AG20443 (cell line): ENCODE results near the gene DDX56.
A peak's percentile ranks its signal among the peaks of the same experiment; 100 is the strongest.

Experiments
- DNase-seq: peaks from one replicate; pipeline ENCODE4 v3.0.0; 2012; ENCODE audit warnings: low spot score, mixed read lengths

Gene DDX56, protein sequence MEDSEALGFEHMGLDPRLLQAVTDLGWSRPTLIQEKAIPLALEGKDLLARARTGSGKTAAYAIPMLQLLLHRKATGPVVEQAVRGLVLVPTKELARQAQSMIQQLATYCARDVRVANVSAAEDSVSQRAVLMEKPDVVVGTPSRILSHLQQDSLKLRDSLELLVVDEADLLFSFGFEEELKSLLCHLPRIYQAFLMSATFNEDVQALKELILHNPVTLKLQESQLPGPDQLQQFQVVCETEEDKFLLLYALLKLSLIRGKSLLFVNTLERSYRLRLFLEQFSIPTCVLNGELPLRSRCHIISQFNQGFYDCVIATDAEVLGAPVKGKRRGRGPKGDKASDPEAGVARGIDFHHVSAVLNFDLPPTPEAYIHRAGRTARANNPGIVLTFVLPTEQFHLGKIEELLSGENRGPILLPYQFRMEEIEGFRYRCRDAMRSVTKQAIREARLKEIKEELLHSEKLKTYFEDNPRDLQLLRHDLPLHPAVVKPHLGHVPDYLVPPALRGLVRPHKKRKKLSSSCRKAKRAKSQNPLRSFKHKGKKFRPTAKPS

DNA sequence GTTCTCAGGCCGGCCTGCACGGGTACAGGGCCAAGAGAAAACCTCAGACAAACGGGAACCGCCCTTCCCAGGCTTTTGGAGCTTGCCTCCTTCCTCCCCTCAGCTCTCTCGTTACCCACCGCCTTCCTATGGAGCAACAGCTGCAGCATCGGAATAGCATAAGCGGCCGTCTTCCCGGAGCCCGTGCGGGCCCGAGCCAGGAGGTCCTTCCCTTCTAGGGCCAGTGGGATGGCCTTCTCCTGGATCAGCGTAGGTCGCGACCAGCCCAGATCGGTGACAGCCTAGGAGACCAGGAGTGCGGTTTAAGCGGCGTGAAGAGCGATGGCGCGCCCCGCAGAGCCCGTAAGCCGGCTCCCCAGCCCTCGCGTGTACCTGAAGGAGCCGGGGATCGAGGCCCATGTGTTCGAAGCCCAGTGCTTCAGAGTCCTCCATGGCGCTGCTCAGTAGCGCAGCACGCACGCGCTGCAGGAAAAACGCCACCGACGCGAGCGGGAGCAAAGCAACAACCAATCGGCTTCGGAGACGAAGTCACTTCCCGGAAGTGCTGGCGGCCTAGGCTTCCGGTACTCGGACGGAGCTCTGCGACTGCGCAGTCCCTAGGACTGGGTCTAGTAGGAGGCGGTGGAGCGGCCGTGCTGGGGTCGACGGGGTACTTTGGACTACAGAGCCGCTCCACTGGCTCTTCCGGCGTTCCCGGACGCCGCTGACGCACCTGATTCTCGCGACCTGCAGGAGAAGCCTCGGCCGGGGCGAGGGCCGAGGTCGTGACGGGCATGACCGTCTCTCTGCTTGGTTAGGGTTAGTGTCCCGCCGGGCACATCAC lies at the start of gene DDX56:
Gene DDX56, minus strand, starts transcription at position 445 of the 823 bp plus-strand sequence. Its CDS starts 13 bp downstream, at position 432.
- DNase-seq, result peak; percentile 97

GRCh38 chr7:44622342-44623151 lies 48.8 kb upstream of the DDX56 start:
- DNase-seq, result no peak

GRCh38 chr7:44621750-44622103 lies 48.0 kb upstream of the DDX56 start:
- no peak for DNase-seq

DNA sequence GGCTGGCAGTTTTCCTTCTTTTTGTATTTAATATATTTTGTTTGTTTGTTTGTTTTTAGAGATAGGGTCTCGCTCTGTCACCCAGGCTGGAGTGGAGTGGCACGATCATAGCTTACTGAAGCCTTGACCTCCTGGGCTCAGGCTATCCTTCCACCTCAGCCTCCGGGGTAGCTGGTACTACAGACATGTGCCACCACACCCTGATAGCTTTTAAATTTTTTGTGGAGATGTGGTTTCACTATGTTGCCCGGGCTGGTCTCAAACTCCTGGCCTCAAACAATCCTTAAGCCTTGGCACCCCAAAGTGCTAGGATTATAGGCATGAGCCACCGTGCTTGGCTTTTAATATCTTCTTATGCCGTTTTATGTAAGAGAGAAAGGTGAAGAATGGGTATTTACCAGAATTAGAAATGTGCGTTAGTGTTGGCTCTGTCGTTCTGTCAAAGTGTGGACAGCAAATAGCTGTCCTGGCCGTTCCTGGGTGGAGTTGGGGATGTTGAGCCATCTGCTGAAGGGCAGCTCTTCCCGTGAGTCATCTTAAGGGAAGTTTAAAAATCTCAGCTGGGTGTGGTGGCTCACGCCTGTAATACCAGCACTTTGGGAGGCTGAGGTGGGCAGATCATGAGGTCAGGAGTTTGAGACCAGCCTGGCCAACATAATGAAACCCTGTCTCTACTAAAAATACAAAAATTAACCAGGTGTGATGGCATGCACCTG lies 47.5 kb upstream of the DDX56 start:
- DNase-seq, result peak; percentile 78

- DNase-seq, result no peak
Measured at GRCh38 chr7:44618753-44619152, 45.0 kb upstream of the DDX56 start.

- DNase-seq, result no peak
Measured at GRCh38 chr7:44618045-44618444, 44.3 kb upstream of the DDX56 start.

DNA sequence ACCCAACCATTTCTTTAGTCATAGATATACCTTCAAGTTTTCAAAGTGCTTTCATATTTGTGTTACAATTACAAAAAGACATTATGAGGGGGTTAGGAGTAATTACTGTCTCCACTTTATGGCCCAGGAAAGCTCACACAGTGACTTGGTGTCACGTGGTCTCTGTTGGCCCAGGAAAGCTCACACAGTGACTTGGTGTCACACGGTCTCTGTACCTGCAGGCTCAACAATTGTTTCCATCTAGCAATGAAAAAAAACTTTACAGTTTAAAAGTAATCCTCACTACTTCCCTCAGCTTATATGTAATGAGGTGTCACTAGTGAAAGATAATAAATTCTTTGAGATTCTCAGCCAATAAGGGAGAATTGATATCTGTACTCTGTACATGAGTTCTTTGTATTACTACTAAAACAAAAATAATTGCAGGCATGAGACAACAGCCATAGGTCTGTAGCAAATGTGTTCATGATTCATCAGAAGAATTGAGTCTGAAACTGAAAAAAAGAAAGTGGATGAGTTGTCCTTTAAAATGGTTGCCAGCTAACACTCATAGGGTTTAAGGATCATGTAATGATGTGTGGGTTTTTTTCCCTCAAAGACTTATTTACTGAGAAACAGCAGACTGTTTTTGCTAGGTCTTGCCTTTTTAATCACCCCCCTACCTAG lies 43.6 kb upstream of the DDX56 start:
- DNase-seq, result peak; percentile 55

GRCh38 chr7:44616545-44616944 lies 42.8 kb upstream of the DDX56 start:
- DNase-seq, result no peak

GRCh38 chr7:44615793-44616192 lies 42.1 kb upstream of the DDX56 start:
- no peak for DNase-seq

- DNase-seq, result peak; percentile 35
Measured at GRCh38 chr7:44615149-44615611, 41.5 kb upstream of the DDX56 start.

GRCh38 chr7:44609829-44610228 lies 36.1 kb upstream of the DDX56 start:
- no peak for DNase-seq

GRCh38 chr7:44608916-44609648 lies 35.4 kb upstream of the DDX56 start:
- DNase-seq, result peak; percentile 48

- DNase-seq, result no peak
Measured at GRCh38 chr7:44607141-44608068, 33.7 kb upstream of the DDX56 start.

DNA sequence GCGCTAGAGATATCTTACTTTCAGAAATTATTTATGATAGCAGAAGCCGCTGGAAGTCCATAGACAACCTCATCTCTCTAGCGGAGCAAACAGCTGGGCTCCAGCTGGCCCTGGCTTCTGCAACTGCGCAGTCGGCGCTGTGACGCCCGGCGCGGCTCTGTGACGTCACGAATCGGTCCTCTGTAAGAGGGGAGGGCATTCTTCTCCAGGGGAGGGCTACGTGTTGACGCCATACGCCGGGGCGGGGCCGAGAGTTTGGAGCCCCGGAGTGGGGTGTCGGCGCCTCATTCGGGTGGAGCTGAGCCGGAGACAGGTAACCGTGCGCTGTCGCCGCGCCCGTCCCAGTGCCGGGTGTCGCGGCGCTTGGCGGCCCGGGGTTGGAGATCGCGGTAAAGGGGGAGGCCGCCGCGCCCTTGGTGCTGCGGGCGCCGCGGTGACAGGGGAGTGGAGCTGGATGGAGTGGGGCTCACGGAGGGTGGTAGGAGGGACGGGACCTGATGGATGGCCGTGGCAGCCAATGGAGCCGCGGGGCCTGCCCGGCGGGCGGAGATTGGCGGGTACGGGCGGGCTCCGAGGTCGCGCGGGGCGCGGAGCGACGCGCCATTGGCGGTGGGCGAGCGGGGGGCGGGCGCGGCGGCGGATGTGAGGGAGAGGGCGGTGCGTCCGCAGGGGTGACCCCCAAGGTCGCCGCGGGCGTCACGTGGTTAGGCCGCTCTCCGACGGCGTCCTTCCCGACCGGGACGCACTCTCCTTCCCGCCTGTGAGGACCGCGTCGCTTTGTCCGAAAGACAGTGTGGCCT lies 32.8 kb upstream of the DDX56 start, which contains the start of gene OGDH:
Gene OGDH, plus strand, starts transcription at position 287 of the 800 bp plus-strand sequence. CDS start 17,717 bp downstream, outside the sequence.
- peak; percentile 99 for DNase-seq

DNA sequence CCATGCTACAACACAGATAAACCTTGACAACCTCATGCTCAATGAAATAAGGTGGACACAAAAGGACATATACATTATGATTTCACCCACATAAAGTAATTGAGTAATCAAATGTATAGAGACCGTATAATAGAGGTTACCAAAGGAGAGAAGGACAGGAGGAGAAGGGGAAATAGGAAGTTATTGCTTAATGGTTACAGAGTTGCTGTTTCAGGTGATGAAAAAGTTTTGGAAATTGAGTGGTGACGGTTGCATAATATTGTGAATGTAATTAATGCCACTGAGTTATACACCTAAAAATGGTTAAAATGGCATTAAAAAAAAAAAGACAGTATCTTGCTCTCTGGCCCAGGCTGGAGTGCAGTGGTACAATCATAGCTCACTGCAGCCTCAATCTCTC lies 31.2 kb upstream of the DDX56 start:
- no peak for DNase-seq

DNA sequence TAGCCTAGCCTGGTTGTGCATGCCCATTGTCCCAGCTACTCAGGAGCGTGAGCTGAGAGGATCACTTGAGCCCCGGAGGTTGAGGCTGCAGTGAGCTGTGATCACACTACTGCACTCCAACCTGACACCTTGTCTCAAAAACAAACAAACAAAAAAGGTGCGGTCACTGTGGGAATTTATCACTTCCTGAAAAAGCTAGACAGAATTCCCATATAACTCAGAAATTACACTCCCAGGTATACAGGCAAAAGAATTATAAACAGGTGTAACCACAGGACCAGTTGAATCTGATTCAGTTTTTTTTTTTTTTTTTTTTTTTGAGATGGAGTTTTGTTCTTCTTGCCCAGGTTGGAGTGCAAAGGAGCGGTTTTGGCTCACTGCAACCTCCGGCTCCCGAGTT lies 29.5 kb upstream of the DDX56 start:
- no peak for DNase-seq

- DNase-seq, result no peak
Measured at GRCh38 chr7:44602576-44602910, 28.8 kb upstream of the DDX56 start.

DNA sequence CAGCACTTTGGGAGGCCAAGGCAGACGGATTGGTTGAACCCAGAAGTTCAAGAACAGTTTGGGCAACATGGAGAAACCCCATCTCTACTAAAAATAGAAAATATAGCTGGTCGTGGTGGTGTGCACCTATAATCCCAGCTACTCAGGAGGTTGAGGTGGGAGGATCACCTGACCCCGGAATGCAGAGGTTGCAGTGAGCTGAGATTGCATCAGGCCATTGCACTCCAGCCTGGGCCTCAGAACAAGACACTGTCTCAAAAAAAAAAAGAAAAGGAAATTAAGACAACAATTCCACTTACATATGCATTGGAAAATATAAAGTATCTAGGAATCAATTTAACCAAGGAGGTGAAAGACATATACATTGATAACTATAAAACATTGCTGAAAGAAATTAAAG lies 25.5 kb upstream of the DDX56 start:
- no peak for DNase-seq
